ENCODE measurements around the gene PRSS23.

- TF ChIP-seq CTCF (IDR thresholded peaks at IDR 0.05): no peak
- TF ChIP-seq POLR2A (IDR thresholded peaks at IDR 0.05): no peak
These were observed 17.6 kb upstream of the PRSS23 start for GRCh38 chr11:86782742-86783141.

Measured in testis (tissue), 2 donors.